Testis (tissue), 2 donors: ENCODE results near the gene C1QTNF4.

Experiments
- CTCF ChIP-seq, 3 experiments: fragments of 450-650 bp in 2 of 3; fragments of 200-600 bp in 1 of 3; sonication (generic) in 1 of 3; IDR thresholded peaks; one replicate each; pipeline ENCODE4 v1.5.1; 2016 to 2019; ENCODE audit warnings: antibody characterized with exemption in 3 of 3, mild to moderate bottlenecking in 2 of 3, moderate library complexity in 1 of 3
- POLR2A ChIP-seq: fragments of 450-650 bp; IDR thresholded peaks from one replicate; pipeline ENCODE4 v1.6.1; 2017; ENCODE audit warnings: antibody characterized with exemption, mild to moderate bottlenecking, moderate library complexity

GRCh38 chr11:47603295-47603694, 9.1 kb upstream of the C1QTNF4 start:
- no peak for TF ChIP-seq CTCF (IDR thresholded peaks at IDR 0.05)
- no peak for TF ChIP-seq POLR2A
